Astrocyte (in vitro differentiated cells and primary cell): Measurements from ENCODE around the gene FAM174C. TPM values are rescaled to one million over a fixed set of nuclear protein-coding genes. Genes with fewer than 3 reads are reported as not detected.
A peak's percentile ranks its signal among the peaks of the same experiment; 100 is the strongest.

ENCODE experiments used
- DNase-seq: peaks from one replicate; pipeline ENCODE4 v3.0.0-alpha.2; 2010; ENCODE audit warnings: low read depth
- FAIRE-seq: peaks from 2 replicates; lab custom pipeline; 2011; peaks lifted over from hg19 to GRCh38; lab: Jason Lieb, UNC
- H2AFZ ChIP-seq: 2 replicates; pipeline ENCODE4 v1.6.0; 2012; ENCODE audit warnings: low read depth, low read length, inconsistent platforms
- H3K27ac ChIP-seq: 2 replicates; pipeline ENCODE4 v1.5.1; 2011; ENCODE audit warnings: low read depth, low read length, inconsistent platforms
- H3K27me3 ChIP-seq: 2 replicates; pipeline ENCODE4 v1.6.0; 2011; ENCODE audit warnings: low read length, inconsistent platforms; ENCODE audit not compliant: insufficient read depth
- H3K36me3 ChIP-seq: 2 replicates; pipeline ENCODE4 v1.5.1; 2011; ENCODE audit warnings: low read length, inconsistent platforms; ENCODE audit not compliant: insufficient read depth
- H3K4me1 ChIP-seq: 2 replicates; pipeline ENCODE4 v1.5.1; 2011; ENCODE audit warnings: low read length, inconsistent platforms; ENCODE audit not compliant: insufficient read depth
- H3K4me2 ChIP-seq: 2 replicates; pipeline ENCODE4 v1.6.0; 2012; ENCODE audit warnings: low read length, inconsistent platforms
- H3K4me3 ChIP-seq: 2 replicates; pipeline ENCODE4 v1.5.1; 2011; ENCODE audit warnings: low read depth, mild to moderate bottlenecking, low read length, inconsistent platforms; ENCODE audit not compliant: insufficient read depth
- H3K79me2 ChIP-seq: 2 replicates; pipeline ENCODE4 v1.6.0; 2012; ENCODE audit warnings: mild to moderate bottlenecking, low read length, inconsistent platforms; ENCODE audit not compliant: insufficient read depth
- H3K9ac ChIP-seq: 2 replicates; pipeline ENCODE4 v1.6.0; 2012; ENCODE audit warnings: mild to moderate bottlenecking, low read length, inconsistent platforms
- H3K9me3 ChIP-seq: 2 replicates; pipeline ENCODE4 v1.5.1; 2012; ENCODE audit warnings: low read depth, mild to moderate bottlenecking, low read length, inconsistent platforms; ENCODE audit not compliant: insufficient read depth
- H4K20me1 ChIP-seq: 2 replicates; pipeline ENCODE4 v1.6.0; 2012; ENCODE audit warnings: low read length, inconsistent platforms; ENCODE audit not compliant: insufficient read depth
- H3K27ac Mint-ChIP-seq: one replicate; pipeline ENCODE4 v1.8.0; 2021; ENCODE audit warnings: mild to moderate bottlenecking, mixed read lengths; ENCODE audit not compliant: unreplicated experiment
- H3K27me3 Mint-ChIP-seq: one replicate; pipeline ENCODE4 v1.8.0; 2021; ENCODE audit warnings: low read depth, mixed read lengths; ENCODE audit not compliant: unreplicated experiment
- H3K36me3 Mint-ChIP-seq: one replicate; pipeline ENCODE4 v1.8.0; 2021; ENCODE audit warnings: low read depth, mixed read lengths; ENCODE audit not compliant: unreplicated experiment
- H3K4me1 Mint-ChIP-seq: one replicate; pipeline ENCODE4 v1.8.0; 2021; ENCODE audit warnings: low read depth, mixed read lengths; ENCODE audit not compliant: unreplicated experiment
- H3K4me3 Mint-ChIP-seq: one replicate; pipeline ENCODE4 v1.8.0; 2021; ENCODE audit warnings: mild to moderate bottlenecking, moderate library complexity, mixed read lengths; ENCODE audit not compliant: unreplicated experiment
- H3K9me3 Mint-ChIP-seq: one replicate; pipeline ENCODE4 v1.8.0; 2021; ENCODE audit warnings: mild to moderate bottlenecking, mixed read lengths; ENCODE audit not compliant: unreplicated experiment
- CTCF ChIP-seq: IDR thresholded peaks from 2 replicates; pipeline ENCODE4 v1.5.1; 2011; ENCODE audit warnings: low read depth, mild to moderate bottlenecking, inconsistent platforms, low read length, moderate library complexity; ENCODE audit not compliant: insufficient read depth
- EZH2 ChIP-seq: IDR thresholded peaks from 2 replicates; pipeline ENCODE4 v1.6.1; 2012; ENCODE audit warnings: mild to moderate bottlenecking, low read length, inconsistent platforms; ENCODE audit not compliant: insufficient read depth
- total RNA-seq: library from RNA; stranded (reverse); gene quantifications from 2 replicates; pipeline ENCODE4 v1.2.1, GENCODE V29; 2021

Gene FAM174C
- total RNA-seq, 1 donor from 2014 or later: 50.5 TPM

- no peak overlapping the region for H3K27ac ChIP-seq
- H4K20me1 ChIP-seq: peaks cover 44% of the 10 kb centered on the region
- Mint-ChIP-seq H3K4me1 (peaks cover 14% of the 10 kb centered on the region), H3K27me3 (no peaks in the 10 kb centered on the region), H3K9me3 (no peaks in the 10 kb centered on the region), H3K36me3 (peaks cover 14% of the 10 kb centered on the region), H3K27ac (no peak overlapping the region), H3K4me3 (peak overlapping the region; percentile 78)
- TF ChIP-seq CTCF (no peak), EZH2 (no peak)
- peaks cover 21% of the 10 kb centered on the region for H3K36me3 ChIP-seq
- DNase-seq: no peak
- peaks cover 43% of the 10 kb centered on the region for H3K79me2 ChIP-seq
- H3K4me1 ChIP-seq: peaks cover 32% of the 10 kb centered on the region
- no peak for FAIRE-seq
- H3K9me3 ChIP-seq: no peaks in the 10 kb centered on the region
- H3K9ac ChIP-seq: no peak overlapping the region
- no peaks in the 10 kb centered on the region for H3K27me3 ChIP-seq
- no peak overlapping the region for H2AFZ ChIP-seq
- H3K4me2 ChIP-seq: peak overlapping the region; percentile 96
- no peak overlapping the region for H3K4me3 ChIP-seq
These were observed 1.7 kb downstream of the FAM174C start for GRCh38 chr19:1277061-1277460.

GRCh38 chr19:1278074-1278473 lies 2.7 kb downstream of the FAM174C start:
- H3K4me3 Mint-ChIP-seq: peak overlapping the region; percentile 9
- TF ChIP-seq CTCF (no peak), EZH2 (no peak)
- peaks cover 10% of the 10 kb centered on the region for H3K4me1 Mint-ChIP-seq
- no peak for FAIRE-seq
- Histone ChIP-seq H3K4me1 (peaks cover 24% of the 10 kb centered on the region), H3K4me3 (no peak overlapping the region), H3K27me3 (no peaks in the 10 kb centered on the region), H3K9me3 (no peaks in the 10 kb centered on the region), H3K9ac (no peak overlapping the region), H3K79me2 (peaks cover 33% of the 10 kb centered on the region), H4K20me1 (peaks cover 34% of the 10 kb centered on the region), H3K27ac (no peak overlapping the region), H3K4me2 (no peak overlapping the region), H3K36me3 (peaks cover 11% of the 10 kb centered on the region), H2AFZ (no peak overlapping the region)
- H3K36me3 Mint-ChIP-seq: peaks cover 5% of the 10 kb centered on the region
- H3K9me3 Mint-ChIP-seq: no peaks in the 10 kb centered on the region
- peak overlapping the region; percentile 15 for H3K27ac Mint-ChIP-seq
- H3K27me3 Mint-ChIP-seq: no peaks in the 10 kb centered on the region
- no peak for DNase-seq
